NCI-H1092 (cell line): ENCODE measurements around the gene KCNMB2.

Source experiments
- DNase-seq: peaks from one replicate; lab custom pipeline; 2025; lab: John Stamatoyannopoulos, UW

The KCNMB2 gene

GRCh38 chr3:178655488-178655887, 119.3 kb downstream of the KCNMB2 start:
- DNase-seq = no peak

GRCh38 chr3:178658694-178659325, 122.6 kb downstream of the KCNMB2 start:
- DNase-seq = no peak

GRCh38 chr3:178663201-178663934, 127.1 kb downstream of the KCNMB2 start:
- DNase-seq = no peak

GRCh38 chr3:178665747-178666146, 129.5 kb downstream of the KCNMB2 start:
- no peak for DNase-seq

GRCh38 chr3:178669022-178669601, 132.9 kb downstream of the KCNMB2 start:
- DNase-seq = no peak

GRCh38 chr3:178669758-178670157, 133.5 kb downstream of the KCNMB2 start:
- DNase-seq = no peak

GRCh38 chr3:178671377-178671776, 135.1 kb downstream of the KCNMB2 start:
- no peak for DNase-seq

GRCh38 chr3:178671791-178672190, 135.6 kb downstream of the KCNMB2 start:
- DNase-seq = no peak

GRCh38 chr3:178672275-178672674, 136.0 kb downstream of the KCNMB2 start:
- DNase-seq = no peak

GRCh38 chr3:178673529-178673928, 137.3 kb downstream of the KCNMB2 start:
- no peak for DNase-seq

- no peak for DNase-seq
Observed at GRCh38 chr3:178676077-178676476, 139.8 kb downstream of the KCNMB2 start.

- no peak for DNase-seq
Observed at GRCh38 chr3:178676942-178677790, 140.9 kb downstream of the KCNMB2 start.

- DNase-seq = no peak
Observed at GRCh38 chr3:178677961-178678360, 141.7 kb downstream of the KCNMB2 start.

- DNase-seq = no peak
Observed at GRCh38 chr3:178680037-178680436, 143.8 kb downstream of the KCNMB2 start.

GRCh38 chr3:178680489-178680888, 144.3 kb downstream of the KCNMB2 start:
- no peak for DNase-seq

- no peak for DNase-seq
Observed at GRCh38 chr3:178684881-178685590, 148.8 kb downstream of the KCNMB2 start.

GRCh38 chr3:178685591-178685906, 149.3 kb downstream of the KCNMB2 start:
- DNase-seq = no peak

- DNase-seq = no peak
Observed at GRCh38 chr3:178686826-178687225, 150.6 kb downstream of the KCNMB2 start.

- DNase-seq = no peak
Observed at GRCh38 chr3:178690571-178690970, 154.3 kb downstream of the KCNMB2 start.

GRCh38 chr3:178699364-178699763, 163.1 kb downstream of the KCNMB2 start:
- no peak for DNase-seq

GRCh38 chr3:178699810-178700209, 163.6 kb downstream of the KCNMB2 start:
- DNase-seq = no peak
